GM12878 (cell line): Measurements from ENCODE around the gene LST1. TPM values are rescaled to one million over a fixed set of nuclear protein-coding genes. Genes with fewer than 3 reads are reported as not detected.

Experiments used
- BCL3 ChIP-seq: IDR thresholded peaks from 2 replicates; pipeline ENCODE4 v1.6.1; 2011; ENCODE audit warnings: borderline replicate concordance, low read depth, mild to moderate bottlenecking, moderate library complexity, low read length; ENCODE audit not compliant: insufficient read depth, poor library complexity, severe bottlenecking
- BRCA1 ChIP-seq: IDR thresholded peaks from 2 replicates; pipeline ENCODE4 v1.6.1; 2011; ENCODE audit warnings: low read depth, low read length, improper control_type of control experiment
- CHD1 ChIP-seq: IDR thresholded peaks from 2 replicates; pipeline ENCODE4 v1.6.1; 2012; ENCODE audit warnings: low read depth, low read length, improper control_type of control experiment
- CHD2 ChIP-seq: IDR thresholded peaks from 2 replicates; pipeline ENCODE4 v1.6.1; 2011; ENCODE audit warnings: low read depth, low read length, improper control_type of control experiment, borderline replicate concordance
- CREB1 ChIP-seq: IDR thresholded peaks from 2 replicates; pipeline ENCODE4 v1.6.1; 2012; ENCODE audit warnings: low read depth, mild to moderate bottlenecking, inconsistent platforms
- EGR1 ChIP-seq, 2 experiments: IDR thresholded peaks; 1 replicate in 1 of 2; 2 replicates in 1 of 2; pipeline ENCODE4 v1.6.1; 2011 to 2012; ENCODE audit warnings: low read depth in 2 of 2, low read length in 2 of 2, borderline replicate concordance in 1 of 2, mild to moderate bottlenecking in 1 of 2, moderate library complexity in 1 of 2
- ELK1 ChIP-seq: IDR thresholded peaks from 2 replicates; pipeline ENCODE4 v1.6.1; 2012; ENCODE audit warnings: low read depth, low read length, improper control_type of control experiment
- FOXM1 ChIP-seq: IDR thresholded peaks from 2 replicates; pipeline ENCODE4 v1.6.1; 2012; ENCODE audit warnings: low read depth, mild to moderate bottlenecking, inconsistent platforms, low read length, moderate library complexity
- KDM1A ChIP-seq: fragments of 200-600 bp; sonication (generic); IDR thresholded peaks from 2 replicates; pipeline ENCODE4 v1.6.1; 2016; ENCODE audit warnings: borderline replicate concordance
- KLF5 ChIP-seq: fragments of 450-650 bp; IDR thresholded peaks from 2 replicates; pipeline ENCODE4 v1.6.1; 2014; ENCODE audit warnings: mild to moderate bottlenecking; ENCODE audit not compliant: partially characterized antibody
- NR2C1 ChIP-seq: fragments of 450-650 bp; IDR thresholded peaks from 2 replicates; pipeline ENCODE4 v1.6.1; 2017; ENCODE audit warnings: antibody characterized with exemption, mild to moderate bottlenecking, moderate library complexity
- POLR2A ChIP-seq: IDR thresholded peaks from 2 replicates; pipeline ENCODE4 v1.6.1; 2011; ENCODE audit warnings: low read depth, mild to moderate bottlenecking, low read length
- RUNX3 ChIP-seq: IDR thresholded peaks from 2 replicates; pipeline ENCODE4 v1.6.1; 2012; ENCODE audit warnings: low read length, inconsistent platforms
- SKIL ChIP-seq: fragments of 450-650 bp; IDR thresholded peaks from 2 replicates; pipeline ENCODE4 v1.6.1; 2017; ENCODE audit warnings: mild to moderate bottlenecking, low read depth, inconsistent platforms; ENCODE audit not compliant: poor library complexity, severe bottlenecking
- TCF3 ChIP-seq: IDR thresholded peaks from 2 replicates; pipeline ENCODE4 v1.6.1; 2012; ENCODE audit warnings: low read depth, mild to moderate bottlenecking, low read length, borderline replicate concordance; ENCODE audit not compliant: insufficient read depth
- YY1 ChIP-seq: IDR thresholded peaks from 2 replicates; pipeline ENCODE4 v1.6.1; 2011; ENCODE audit warnings: low read depth, mild to moderate bottlenecking, low read length
- ZNF24 ChIP-seq: fragments of 450-650 bp; IDR thresholded peaks from 2 replicates; pipeline ENCODE4 v1.6.1; 2017; ENCODE audit warnings: antibody characterized with exemption, mild to moderate bottlenecking
- ZNF274 ChIP-seq: IDR thresholded peaks from one replicate; pipeline ENCODE4 v1.8.0; 2011; ENCODE audit not compliant: insufficient read length, insufficient read depth
- ZNF687 ChIP-seq: fragments of 450-650 bp; IDR thresholded peaks from 2 replicates; pipeline ENCODE4 v1.6.1; 2017; ENCODE audit warnings: mild to moderate bottlenecking, moderate library complexity
- polyA plus RNA-seq, 11 experiments: library from polyadenylated mRNA; depleted of rRNA in 4 of 11; unstranded in 6 of 11; stranded (reverse) in 5 of 11; fragments of >200 nt; fragmentation: Nextera tagmentation in 4 of 11; fragmentation: Illumina TruSeq in 1 of 11; extraction: Ambion mirVana in 4 of 11; extraction: Trizol in 1 of 11; gene quantifications; 1 replicate in 1 of 11; 2 replicates in 10 of 11; pipeline versions ENCODE4 v1.2.1 to v1.2.3, GENCODE V29; 2011 to 2016; ENCODE audit warnings: inconsistent platforms in 2 of 11, missing spikeins in 2 of 11, low read depth in 1 of 11
- total RNA-seq, 4 experiments: library from RNA; depleted of rRNA in 3 of 4; stranded (reverse); fragments of >200 nt in 3 of 4; fragmentation: Illumina TruSeq in 1 of 4; extraction: Trizol in 1 of 4; gene quantifications; 2 replicates each; pipeline versions ENCODE4 v1.2.1 to v1.2.3, GENCODE V29; 2013 to 2021

Gene LST1
- total and polyA plus RNA-seq, 10 of the 15 experiments (the other 5 are each of a cell fraction or from before 2014, with no cell fraction given), result 4.1 to 35.5 (median 16.4) TPM

DNA sequence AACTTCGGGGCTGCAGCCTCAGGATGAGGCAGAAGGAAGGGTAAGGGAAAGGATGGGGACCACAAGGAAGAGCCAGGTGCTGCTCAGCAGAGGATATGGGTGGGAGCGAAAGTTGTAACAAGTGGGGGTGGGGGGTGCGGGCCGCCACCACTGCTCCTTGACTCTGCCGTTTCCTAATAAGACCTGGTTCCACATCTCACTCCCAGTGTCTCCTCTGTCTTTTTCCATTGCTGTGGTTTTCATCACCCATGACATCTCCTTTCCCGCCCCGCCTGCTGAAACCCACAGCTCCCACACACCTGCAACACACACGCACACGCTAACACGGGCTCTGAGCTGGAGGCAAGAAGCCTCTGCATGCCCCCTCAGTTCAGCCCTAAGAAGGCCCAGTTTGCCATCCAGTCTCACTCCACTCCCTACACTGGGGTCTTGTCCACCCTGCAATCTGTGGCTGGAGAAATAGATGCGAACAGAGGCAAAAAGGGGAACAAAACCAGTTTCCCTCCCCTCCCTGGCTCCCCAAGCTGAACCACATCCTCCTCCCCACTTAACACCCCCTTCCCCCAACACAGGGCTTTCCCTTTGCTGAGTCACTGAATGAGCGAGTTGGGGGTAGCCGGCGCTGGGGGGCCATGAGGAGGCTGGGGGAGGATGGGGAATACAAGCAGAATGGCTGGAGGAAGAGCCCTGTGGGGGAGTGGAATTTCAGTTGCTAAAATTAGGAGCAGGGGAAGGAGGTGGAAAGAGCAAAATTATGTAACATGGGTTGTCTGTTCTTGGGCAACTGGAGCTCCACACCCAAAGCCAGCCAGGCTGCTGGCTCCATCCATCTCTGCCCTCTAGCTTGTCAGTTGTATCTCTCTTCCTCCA, 27.2 kb upstream of the LST1 start (continued):
- TF ChIP-seq SKIL (peak; percentile 80), RUNX3 (peak; percentile 96), CREB1 (peak; percentile 84), BCL3 (peak; percentile 78), BRCA1 (no peak), EGR1 (IDR thresholded peaks at IDR 0.05; ENCODE audit: borderline replicate concordance in 1 of 2, low read depth in 2 of 2, low read length in 2 of 2) (peak in 1 of 2 experiments; percentile 86; a peak in 2 of 3 replicates), ELK1 (no peak), CHD2 (peak; percentile 94), NR2C1 (no peak), YY1 (peak; percentile 60), CHD1 (no peak), KLF5 (peak; percentile 39), TCF3 (peak; percentile 89), ZNF24 (no peak), KDM1A (no peak), ZNF687 (peak; percentile 21; the same call in 1 of the 2 replicates), ZNF274 (no peak), FOXM1 (peak; percentile 95), POLR2A (peak; percentile 76)
